CD1c-positive myeloid dendritic cell (primary cell): ENCODE measurements around the gene RRAGA.
"Not testable (repeated sequence)": the region's sequence is repeated elsewhere in the genome, so short reads cannot be mapped to it uniquely, and the experiment has no call there.

Source experiments
- DNase-seq: peaks from one replicate; pipeline ENCODE4 v3.0.0-alpha.2; 2016; ENCODE audit errors: extremely low spot score

Gene RRAGA

GRCh38 chr9:19085295-19085694 lies 36.1 kb downstream of the RRAGA start:
- peak; percentile 44 for DNase-seq

GRCh38 chr9:19087106-19088000 lies 38.1 kb downstream of the RRAGA start:
- DNase-seq: no peak

- not testable (repeated sequence) for DNase-seq
These were observed 48.2 kb downstream of the RRAGA start for GRCh38 chr9:19097431-19097830.
